NCI-H526 treated with DMSO at 0.1 percent for 48 hours (cell line): ENCODE results near the gene MTHFD2L.
"Not testable (repeated sequence)": the region's sequence is repeated elsewhere in the genome, so short reads cannot be mapped to it uniquely, and the experiment has no call there.

Source experiments
- DNase-seq: peaks from one replicate; lab custom pipeline; 2025; lab: John Stamatoyannopoulos, UW

The MTHFD2L gene

GRCh38 chr4:74189331-74190043, 31.6 kb downstream of the MTHFD2L start:
- peak; percentile 13 for DNase-seq

- DNase-seq: no peak
Observed at GRCh38 chr4:74190332-74190731, 32.4 kb downstream of the MTHFD2L start.

- DNase-seq: no peak
Observed at GRCh38 chr4:74190919-74191397, 33.0 kb downstream of the MTHFD2L start.

GRCh38 chr4:74197080-74197479, 39.2 kb downstream of the MTHFD2L start:
- no peak for DNase-seq

GRCh38 chr4:74202062-74202586, 44.2 kb downstream of the MTHFD2L start:
- no peak for DNase-seq

GRCh38 chr4:74203467-74203866, 45.5 kb downstream of the MTHFD2L start:
- DNase-seq: no peak

GRCh38 chr4:74205046-74205445, 47.1 kb downstream of the MTHFD2L start:
- no peak for DNase-seq

- DNase-seq: no peak
Observed at GRCh38 chr4:74205559-74205958, 47.6 kb downstream of the MTHFD2L start.

GRCh38 chr4:74206088-74206825, 48.3 kb downstream of the MTHFD2L start:
- DNase-seq: no peak

- DNase-seq: not testable (repeated sequence)
Observed at GRCh38 chr4:74214457-74215159, 56.7 kb downstream of the MTHFD2L start.

- not testable (repeated sequence) for DNase-seq
Observed at GRCh38 chr4:74215236-74215635, 57.3 kb downstream of the MTHFD2L start.

GRCh38 chr4:74217365-74217764, 59.4 kb downstream of the MTHFD2L start:
- no peak for DNase-seq

- DNase-seq: no peak
Observed at GRCh38 chr4:74218201-74218600, 60.3 kb downstream of the MTHFD2L start.

- no peak for DNase-seq
Observed at GRCh38 chr4:74219240-74219639, 61.3 kb downstream of the MTHFD2L start.

GRCh38 chr4:74223098-74223497, 65.2 kb downstream of the MTHFD2L start:
- no peak for DNase-seq

GRCh38 chr4:74223801-74224200, 65.9 kb downstream of the MTHFD2L start:
- no peak for DNase-seq

- no peak for DNase-seq
Observed at GRCh38 chr4:74228691-74229640, 71.0 kb downstream of the MTHFD2L start.

- DNase-seq: no peak
Observed at GRCh38 chr4:74230902-74231499, 73.1 kb downstream of the MTHFD2L start.

- DNase-seq: no peak
Observed at GRCh38 chr4:74235135-74235534, 77.2 kb downstream of the MTHFD2L start.

GRCh38 chr4:74237425-74237966, 79.6 kb downstream of the MTHFD2L start:
- no peak for DNase-seq

GRCh38 chr4:74244049-74244448, 86.1 kb downstream of the MTHFD2L start:
- no peak for DNase-seq
